HG03108 (cell line): ENCODE data around the gene FPGS.
A peak's percentile ranks its signal among the peaks of the same experiment; 100 is the strongest.

ENCODE experiments used
- ATAC-seq: cut with Tn5 transposase; IDR thresholded peaks from one replicate; pipeline ENCODE4 v1.9.1; 2021; ENCODE audit warnings: moderate library complexity; ENCODE audit not compliant: unreplicated experiment

Gene FPGS

DNA sequence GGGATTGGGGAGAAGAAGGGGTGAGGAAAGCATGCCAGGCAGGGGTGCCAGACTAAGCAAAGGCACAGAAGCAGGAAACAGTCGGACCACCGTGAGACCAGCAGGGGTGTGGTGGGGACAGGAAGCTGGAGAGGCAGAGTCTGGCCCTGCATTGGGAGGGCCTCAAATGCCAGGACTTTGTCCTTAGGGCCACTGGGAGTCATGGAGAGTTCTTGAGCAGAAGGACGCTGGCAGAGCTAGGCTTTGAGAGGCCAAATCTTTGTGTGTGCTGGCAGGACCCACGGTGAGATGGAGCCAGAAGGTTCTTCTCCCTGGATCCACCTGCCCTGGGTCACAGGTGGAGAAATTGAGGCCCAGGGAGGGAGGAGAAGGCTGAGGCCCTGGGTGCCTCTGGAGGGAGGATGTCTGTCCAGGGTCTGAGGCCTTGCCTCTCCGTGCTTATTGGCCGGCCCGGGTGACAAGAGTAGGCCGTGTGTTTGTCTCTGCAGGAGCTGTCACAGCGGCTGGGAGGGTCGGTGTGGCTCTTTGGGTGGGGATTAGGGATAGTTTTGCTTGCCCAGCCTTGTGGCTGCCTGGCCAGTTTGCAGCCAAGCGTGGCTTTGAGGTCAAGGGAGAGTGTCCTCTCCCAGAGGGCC lies 53.5 kb downstream of the FPGS start:
- ATAC-seq = no peak

GRCh38 chr9:127856729-127857116 lies 54.0 kb downstream of the FPGS start:
- no peak for ATAC-seq

- ATAC-seq = no peak
These were observed 54.6 kb downstream of the FPGS start for GRCh38 chr9:127857278-127857677.

DNA sequence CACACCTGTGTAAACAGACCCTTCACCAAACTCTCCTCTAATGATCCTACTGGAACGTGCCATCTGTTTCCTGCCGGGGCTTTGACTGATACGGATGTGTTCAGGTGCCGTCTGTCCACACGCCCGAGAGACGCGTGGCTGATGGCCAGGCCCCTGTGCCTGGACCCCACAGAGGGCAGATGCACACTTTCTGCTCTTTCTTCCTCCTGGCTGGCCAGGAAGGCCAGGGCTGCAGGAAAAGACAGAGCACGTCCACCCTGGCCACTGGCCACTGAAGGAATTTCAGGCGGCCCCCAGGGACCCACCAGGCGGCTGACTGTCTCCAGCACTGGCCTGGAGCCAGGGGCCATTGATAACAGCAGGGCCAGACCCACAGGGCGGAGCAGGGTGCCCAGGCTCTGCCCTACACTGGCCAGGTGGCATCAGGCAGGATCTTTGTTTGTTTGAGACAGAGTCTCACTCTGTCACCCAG lies 55.4 kb downstream of the FPGS start:
- no peak for ATAC-seq

- ATAC-seq = no peak
These were observed 57.6 kb downstream of the FPGS start for GRCh38 chr9:127860260-127860659.

DNA sequence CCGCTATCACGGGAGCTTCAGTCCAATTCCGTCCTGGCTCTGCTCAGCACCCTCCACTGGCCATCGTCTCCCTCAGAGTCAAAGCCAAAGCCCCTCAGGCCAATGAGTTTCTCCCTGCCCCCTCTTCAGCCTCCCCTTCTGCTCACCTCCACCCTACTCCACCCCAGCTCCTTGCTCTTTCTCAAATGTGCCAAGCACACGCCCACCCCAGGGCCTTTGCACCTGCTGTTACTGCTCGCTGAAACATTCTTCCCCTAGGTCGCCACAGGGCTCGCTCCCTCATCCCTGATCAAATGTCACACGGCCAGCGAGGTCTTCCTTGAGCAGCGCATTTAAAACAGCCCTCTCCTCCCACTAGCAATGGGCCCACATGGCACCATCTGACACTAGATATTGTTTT lies 58.1 kb downstream of the FPGS start:
- no peak for ATAC-seq

GRCh38 chr9:127862075-127863011 lies 59.7 kb downstream of the FPGS start:
- ATAC-seq = peak; percentile 42

DNA sequence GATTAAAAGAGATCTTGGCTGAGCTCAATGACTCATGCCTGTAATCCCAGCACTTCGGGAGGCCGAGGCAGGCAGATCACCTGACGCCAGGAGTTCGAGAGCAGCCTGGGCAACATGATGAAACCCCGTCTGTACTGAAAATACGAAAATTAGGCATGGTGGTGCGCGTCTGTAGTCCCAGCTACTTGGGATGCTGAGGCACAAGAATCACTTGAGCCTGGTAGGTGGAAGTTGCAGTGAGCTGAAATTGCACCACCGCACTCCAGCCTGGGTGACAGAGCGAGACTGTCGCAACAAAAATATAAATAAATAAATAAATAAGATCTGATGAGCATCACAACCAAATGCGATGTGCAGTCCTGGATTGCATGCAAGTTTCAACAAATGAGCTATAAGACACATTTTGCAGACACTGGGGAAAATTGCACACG lies 60.5 kb downstream of the FPGS start:
- no peak for ATAC-seq
